HG03520 (cell line): Measurements from ENCODE around the gene ZNF429.
"Not testable (repeated sequence)": the region's sequence is repeated elsewhere in the genome, so short reads cannot be mapped to it uniquely, and the experiment has no call there.

Source experiments
- ATAC-seq: cut with Tn5 transposase; IDR thresholded peaks from one replicate; pipeline ENCODE4 v1.9.1; 2021; ENCODE audit warnings: mild to moderate bottlenecking, moderate library complexity; ENCODE audit not compliant: unreplicated experiment

The ZNF429 gene

DNA sequence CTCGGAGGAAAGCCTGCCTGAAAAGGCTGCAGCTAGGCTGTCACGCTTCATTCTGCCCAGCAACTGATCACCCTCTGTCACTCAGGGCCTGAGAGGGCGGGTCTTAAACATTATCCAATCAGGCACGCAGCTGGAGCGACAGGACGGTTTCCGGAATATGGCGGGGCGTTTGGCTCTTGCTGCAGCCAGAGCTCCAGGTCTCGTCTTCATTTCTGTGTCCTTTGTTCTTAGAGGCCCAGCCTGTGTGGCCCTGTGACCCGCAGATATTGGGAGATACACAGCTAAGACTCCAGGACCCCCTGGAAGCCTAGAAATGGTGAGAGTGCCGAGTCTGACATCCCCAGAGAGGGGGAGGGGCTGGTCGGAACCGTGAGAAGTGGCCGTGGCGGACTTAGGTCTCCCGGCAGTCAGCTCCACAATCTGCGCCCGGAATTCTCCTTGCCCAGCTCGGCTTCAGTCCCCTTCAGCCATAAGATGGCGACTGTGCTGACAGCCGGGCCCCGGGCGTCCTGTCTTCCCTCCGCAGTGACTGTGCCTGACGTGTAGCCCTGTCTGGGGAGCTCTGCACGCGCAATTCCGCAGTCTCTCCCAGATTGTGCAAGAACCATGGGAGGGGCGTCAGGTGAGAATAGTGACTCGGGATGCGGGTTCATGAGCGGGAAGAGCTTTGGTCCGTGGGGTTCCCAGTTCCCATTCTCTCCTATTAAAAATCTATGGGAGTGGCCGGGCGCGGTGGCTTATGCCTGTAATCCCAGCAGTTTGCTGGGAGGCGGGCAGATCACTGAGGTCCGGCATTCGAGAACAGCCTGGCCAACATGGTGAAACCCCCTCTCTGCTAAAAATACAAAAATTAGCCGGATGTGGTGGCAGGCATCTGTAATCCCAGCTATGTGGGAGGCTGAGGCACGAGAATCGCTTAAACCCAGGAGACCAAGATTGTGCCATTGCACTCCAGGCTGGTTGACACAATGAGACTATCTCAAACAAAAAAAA, at the start of gene ZNF429:
TSS of gene ZNF429 (plus strand) at position 144 of the 993 bp plus-strand sequence. CDS start at position 314, 170 bp downstream.
- peak; percentile 99 for ATAC-seq

DNA sequence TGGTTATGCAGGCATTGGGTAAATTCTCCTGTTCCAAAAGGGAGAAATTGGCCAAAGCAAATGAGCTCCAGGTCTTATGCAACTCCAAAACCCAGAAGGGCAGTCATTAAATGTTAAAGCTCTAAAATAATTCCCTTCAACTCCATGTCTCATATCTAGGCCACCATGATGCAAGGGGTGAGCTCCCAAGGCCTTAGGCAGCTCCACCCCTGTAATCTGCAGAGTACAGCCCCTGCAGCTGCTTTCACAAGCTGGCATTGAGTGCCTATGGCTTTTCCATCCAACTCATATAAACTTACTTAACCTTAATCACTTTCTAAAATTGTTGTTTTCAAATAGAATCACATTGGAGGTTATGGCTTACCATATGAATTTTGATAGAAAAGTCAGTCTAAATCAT, 44.7 kb upstream of the ZNF429 start:
- ATAC-seq = no peak

DNA sequence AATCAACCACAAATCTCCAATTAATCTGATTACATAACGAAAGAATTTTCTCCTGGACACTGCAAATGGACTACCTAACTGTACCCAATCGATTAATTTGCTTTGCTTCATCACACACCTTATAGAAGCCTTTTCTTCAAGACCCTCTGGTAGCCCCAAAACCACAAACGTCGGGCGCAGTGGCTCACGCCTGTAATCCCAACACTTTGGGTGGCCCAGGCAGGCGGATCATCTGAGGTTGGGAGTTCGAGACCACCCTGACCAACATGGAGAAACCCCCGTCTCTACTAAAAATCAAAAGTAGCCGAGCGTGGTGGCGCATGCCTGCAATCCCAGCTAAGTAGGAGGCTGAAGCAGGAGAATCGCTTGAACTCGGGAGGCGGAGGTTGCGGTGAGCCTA, 42.9 kb upstream of the ZNF429 start:
- ATAC-seq = no peak

GRCh38 chr19:21463449-21464105, 41.8 kb upstream of the ZNF429 start:
- ATAC-seq = no peak

DNA sequence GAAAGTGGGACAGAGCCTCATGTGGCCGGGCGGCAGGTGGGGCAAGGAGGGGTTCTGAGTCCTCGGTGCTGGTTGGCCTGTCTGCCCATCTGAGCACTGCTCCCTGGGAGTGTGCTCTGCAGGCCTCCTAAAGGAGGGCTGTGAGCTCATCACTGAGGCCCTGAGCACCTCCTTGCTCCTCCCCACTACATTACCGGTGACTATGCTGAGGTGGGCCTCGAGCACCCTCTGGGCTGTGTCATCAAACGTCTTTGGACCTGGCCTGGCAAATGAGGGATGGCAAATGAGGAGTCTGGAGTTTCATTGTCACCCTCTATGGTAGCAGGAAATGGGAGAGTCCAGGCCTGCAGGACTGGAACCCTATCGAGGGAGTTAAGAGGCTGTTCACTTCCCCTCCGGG, 38.8 kb upstream of the ZNF429 start:
- no peak for ATAC-seq

- no peak for ATAC-seq
These were observed 36.6 kb upstream of the ZNF429 start for GRCh38 chr19:21468791-21469190.

DNA sequence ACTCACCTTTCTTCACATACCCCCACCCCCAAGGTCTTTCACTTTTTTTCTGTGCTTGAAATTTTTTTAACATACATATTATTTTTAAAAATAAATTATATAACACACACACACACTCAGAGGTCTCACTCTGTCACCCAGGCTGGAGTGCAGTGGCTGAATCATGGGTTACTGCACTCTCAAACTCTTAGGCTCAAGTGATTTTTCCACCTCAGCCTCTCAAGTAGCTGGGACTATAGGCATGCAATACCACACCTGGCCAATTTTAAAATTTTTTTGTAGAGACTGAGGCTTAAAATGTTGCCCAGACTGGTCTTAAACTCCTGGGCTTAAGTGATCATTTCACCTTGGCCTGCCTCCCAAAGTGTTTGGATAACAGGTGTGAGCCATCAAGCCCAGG, 32.9 kb upstream of the ZNF429 start:
- no peak for ATAC-seq

DNA sequence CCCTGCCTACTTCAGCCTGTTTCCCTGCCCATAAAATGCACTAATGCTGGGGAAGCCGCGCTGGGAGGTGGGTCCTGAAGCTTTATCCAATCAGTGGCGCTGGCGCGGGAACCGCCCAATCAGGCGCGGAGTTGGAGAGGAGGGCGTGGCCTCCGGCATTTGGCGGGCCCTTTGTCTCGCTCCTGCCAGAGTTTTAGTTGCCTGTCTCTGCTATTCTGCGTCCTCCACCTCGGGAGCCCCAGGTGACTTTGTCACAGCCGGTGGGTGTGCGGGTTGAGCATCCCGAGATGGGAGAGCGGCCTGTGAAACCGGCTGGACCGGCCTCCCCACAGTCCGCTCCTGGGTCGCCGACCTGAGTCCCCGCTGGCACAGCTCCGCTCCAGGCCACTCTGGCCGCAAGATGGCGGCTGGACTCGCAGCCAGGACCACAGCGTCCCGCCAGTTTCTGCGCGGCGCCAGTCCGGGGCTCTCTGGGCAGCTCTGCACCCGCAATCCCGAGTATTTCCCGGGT, 30.7 kb upstream of the ZNF429 start:
- ATAC-seq = no peak

DNA sequence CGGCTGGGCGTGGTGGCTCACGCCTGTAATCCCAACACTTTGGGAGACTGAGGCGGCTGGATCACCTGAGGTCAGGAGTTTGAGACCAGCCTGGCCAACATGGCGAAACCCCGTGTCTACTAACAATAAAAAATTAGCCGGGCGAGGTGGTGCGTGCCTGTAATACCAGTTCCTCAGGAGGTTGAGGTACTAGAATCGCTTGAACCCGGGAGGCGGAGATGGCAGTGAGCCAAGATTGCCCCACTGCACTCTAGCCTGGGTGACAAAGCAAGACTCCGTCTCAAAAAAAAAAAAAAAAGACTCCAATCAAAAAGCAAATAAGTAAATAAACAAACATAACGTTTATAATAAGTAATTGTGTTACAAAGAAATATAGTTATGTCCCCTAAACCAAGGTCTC, 23.0 kb upstream of the ZNF429 start:
- ATAC-seq = not testable (repeated sequence)

- no peak for ATAC-seq
These were observed 22.5 kb upstream of the ZNF429 start for GRCh38 chr19:21482863-21483276.

GRCh38 chr19:21483589-21484170, 21.7 kb upstream of the ZNF429 start:
- ATAC-seq = no peak

DNA sequence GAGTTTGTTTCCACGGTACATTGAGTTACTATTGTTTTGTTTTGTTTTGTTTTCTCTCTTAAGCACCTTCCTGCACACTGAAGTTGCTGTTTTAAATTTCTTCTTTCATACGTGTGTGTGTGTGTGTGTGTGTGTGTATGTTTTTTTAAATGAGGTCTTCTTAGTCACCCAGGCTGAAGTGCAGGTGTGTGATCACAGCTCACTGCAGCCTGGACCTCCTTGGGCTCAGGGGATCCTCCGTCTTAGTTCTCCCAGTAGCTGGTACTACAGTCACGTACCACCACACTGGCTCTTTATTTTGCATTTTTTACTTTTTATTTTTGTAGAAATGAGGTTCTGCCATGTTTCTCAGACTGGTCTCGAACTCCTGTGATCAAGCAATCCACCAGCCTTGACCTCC, 20.8 kb upstream of the ZNF429 start:
- ATAC-seq = no peak

- no peak for ATAC-seq
These were observed 19.5 kb upstream of the ZNF429 start for GRCh38 chr19:21485926-21486325.

DNA sequence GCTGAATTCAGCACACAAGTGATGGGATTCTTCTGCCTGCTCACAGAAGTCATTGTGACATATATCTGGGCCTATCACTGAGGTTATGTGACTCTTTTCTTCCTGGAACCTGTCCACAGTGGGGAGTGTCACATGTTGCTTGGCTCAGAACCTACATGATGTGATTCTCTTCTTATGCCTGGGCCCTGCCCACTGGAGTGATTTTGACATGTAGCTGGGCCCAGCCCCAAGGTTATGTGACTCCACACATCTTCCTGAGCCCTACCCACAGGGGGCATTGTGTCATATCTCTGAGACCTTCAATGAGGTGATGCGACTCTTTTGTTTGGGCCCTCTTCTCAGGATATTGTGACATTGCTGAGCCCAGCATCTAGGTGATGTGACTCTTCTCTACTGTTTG, 17.4 kb upstream of the ZNF429 start:
- ATAC-seq = no peak

GRCh38 chr19:21491146-21491545, 14.3 kb upstream of the ZNF429 start:
- ATAC-seq = no peak

GRCh38 chr19:21492947-21493906, 12.2 kb upstream of the ZNF429 start:
- ATAC-seq = no peak

DNA sequence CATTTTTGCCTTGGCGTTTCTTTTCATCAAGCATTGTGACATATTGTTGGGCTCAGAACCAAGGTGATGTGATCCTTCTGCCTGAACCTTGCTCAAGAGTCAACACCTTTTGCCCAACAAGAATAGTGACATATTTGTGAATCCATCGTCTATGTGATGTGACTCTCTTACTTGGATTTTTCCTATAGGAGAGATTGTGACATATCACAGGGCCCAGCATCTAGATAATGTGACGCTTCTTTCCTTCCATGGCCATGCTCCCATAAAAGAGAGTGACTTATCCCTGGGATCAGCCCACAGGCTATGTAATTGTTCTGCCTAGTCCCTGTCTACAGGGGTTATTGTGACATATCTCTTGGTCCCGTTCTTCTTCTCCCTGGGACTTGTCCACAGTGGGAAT, 8.5 kb upstream of the ZNF429 start:
- ATAC-seq = no peak

DNA sequence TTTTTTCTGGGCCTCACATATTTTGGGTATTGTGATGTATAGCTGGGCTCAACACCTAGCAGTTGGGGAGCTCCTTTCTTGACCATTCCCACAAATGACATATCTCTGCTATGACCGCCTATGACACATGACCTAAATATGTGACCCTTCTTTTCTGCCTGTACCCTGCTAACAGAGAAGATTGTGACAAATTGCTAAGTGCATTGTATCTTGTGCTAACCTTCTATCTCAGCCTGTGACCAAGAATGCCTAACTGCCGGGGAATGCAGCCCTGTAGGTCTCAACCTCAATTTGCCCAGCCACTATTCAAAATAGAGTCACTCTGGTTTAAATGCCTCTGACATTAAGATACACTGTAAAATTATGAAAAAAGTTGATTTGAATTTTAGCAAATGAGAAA, 6.8 kb upstream of the ZNF429 start:
- no peak for ATAC-seq

- ATAC-seq = no peak
These were observed 2.8 kb downstream of the ZNF429 start for GRCh38 chr19:21508198-21508597.

GRCh38 chr19:21511058-21511457, 5.7 kb downstream of the ZNF429 start:
- not testable (repeated sequence) for ATAC-seq
